Neural cell (in vitro differentiated cells): Measurements from ENCODE around the gene CTSZ. TPM values are rescaled to one million over a fixed set of nuclear protein-coding genes. Genes with fewer than 3 reads are reported as not detected.

Experiments used
- H2AFZ ChIP-seq: fragments of 200-600, 300-800 bp; sonication (generic), shearing (Covaris generic); 2 replicates; pipeline ENCODE4 v1.6.0; 2014; ENCODE audit warnings: low read depth, mild to moderate bottlenecking, antibody characterized with exemption, low read length, moderate library complexity
- H3F3A ChIP-seq: fragments of 200-600 bp; shearing (Covaris generic); 2 replicates; pipeline ENCODE4 v1.6.1; 2016; ENCODE audit warnings: mild to moderate bottlenecking, moderate library complexity, mixed read lengths, antibody characterized with exemption, low read length; ENCODE audit not compliant: insufficient read depth, poor library complexity, severe bottlenecking
- H3K27ac ChIP-seq: fragments of 200-600, 300-800 bp; sonication (generic), shearing (Covaris generic); 2 replicates; pipeline ENCODE4 v1.5.1; 2014; ENCODE audit warnings: mild to moderate bottlenecking, low read length, moderate library complexity
- H3K27me3 ChIP-seq: fragments of 300-800, 200-600 bp; sonication (generic), shearing (Covaris generic); 2 replicates; pipeline ENCODE4 v1.6.0; 2014; ENCODE audit warnings: mild to moderate bottlenecking, low read depth, low read length, moderate library complexity; ENCODE audit not compliant: insufficient read depth
- H3K36me3 ChIP-seq: fragments of 300-800, 200-600 bp; sonication (generic), shearing (Covaris generic); 2 replicates; pipeline ENCODE4 v1.5.1; 2014; ENCODE audit warnings: mild to moderate bottlenecking, antibody characterized with exemption, low read length, moderate library complexity; ENCODE audit not compliant: insufficient read depth
- H3K4me2 ChIP-seq: fragments of 300-800, 200-600 bp; sonication (generic), shearing (Covaris generic); 2 replicates; pipeline ENCODE4 v1.6.0; 2014; ENCODE audit warnings: mild to moderate bottlenecking, low read length
- H3K4me3 ChIP-seq: fragments of 300-800, 200-600 bp; sonication (generic), shearing (Covaris generic); 2 replicates; pipeline ENCODE4 v1.5.1; 2014; ENCODE audit warnings: mild to moderate bottlenecking, low read length, moderate library complexity
- H3K79me2 ChIP-seq: fragments of 200-600 bp; shearing (Covaris generic); replicated peaks from 2 replicates; pipeline ENCODE4 v1.6.0; 2014; ENCODE audit warnings: mild to moderate bottlenecking, low read length, moderate library complexity; ENCODE audit not compliant: insufficient read depth
- H3K9ac ChIP-seq: fragments of 300-800, 200-600 bp; sonication (generic), shearing (Covaris generic); 2 replicates; pipeline ENCODE4 v1.6.1; 2016; ENCODE audit warnings: mild to moderate bottlenecking, low read length, mixed read lengths
- H3K9me2 ChIP-seq: fragments of 200-600 bp; shearing (Covaris generic); 2 replicates; pipeline ENCODE4 v1.6.1; 2016; ENCODE audit warnings: mild to moderate bottlenecking, low read length, mixed read lengths; ENCODE audit not compliant: insufficient read depth
- H3K9me3 ChIP-seq: fragments of 200-600, 300-800 bp; sonication (generic), shearing (Covaris generic); 2 replicates; pipeline ENCODE4 v1.6.1; 2016; ENCODE audit warnings: mild to moderate bottlenecking, mixed run types, low read length, moderate library complexity, mixed read lengths
- H4K20me1 ChIP-seq: fragments of 200-600 bp; shearing (Covaris generic); 2 replicates; pipeline ENCODE4 v1.6.1; 2016; ENCODE audit warnings: mild to moderate bottlenecking, mixed run types; ENCODE audit not compliant: insufficient read depth
- EP300 ChIP-seq: fragments of 450-650 bp; conservative IDR thresholded peaks from 2 replicates; pipeline ENCODE4 v1.6.1; 2014; ENCODE audit warnings: antibody characterized with exemption, mild to moderate bottlenecking, moderate library complexity; ENCODE audit not compliant: poor library complexity, severe bottlenecking
- EZH2 ChIP-seq: fragments of 200-600, 300-800 bp; shearing (Covaris generic), sonication (generic); IDR thresholded peaks from 2 replicates; pipeline ENCODE4 v1.6.1; 2014; ENCODE audit warnings: antibody characterized with exemption, low read length, borderline replicate concordance, mild to moderate bottlenecking; ENCODE audit not compliant: insufficient read depth, poor library complexity, severe bottlenecking
- MXI1 ChIP-seq: fragments of 450-650 bp; conservative IDR thresholded peaks from 2 replicates; pipeline ENCODE4 v1.6.1; 2014; ENCODE audit warnings: antibody characterized with exemption, mild to moderate bottlenecking; ENCODE audit not compliant: poor library complexity, severe bottlenecking
- POLR2AphosphoS5 ChIP-seq: IDR thresholded peaks from 2 replicates; pipeline ENCODE4 v1.6.1; 2012
- RAD21 ChIP-seq: fragments of 450-650 bp; conservative IDR thresholded peaks from 2 replicates; pipeline ENCODE4 v1.6.1; 2014; ENCODE audit warnings: antibody characterized with exemption, mild to moderate bottlenecking, moderate library complexity
- SMC3 ChIP-seq: fragments of 450-650 bp; conservative IDR thresholded peaks from 2 replicates; pipeline ENCODE4 v1.6.1; 2014; ENCODE audit warnings: antibody characterized with exemption, mild to moderate bottlenecking, moderate library complexity; ENCODE audit not compliant: poor library complexity
- TAF1 ChIP-seq: IDR thresholded peaks from 2 replicates; pipeline ENCODE4 v1.6.1; 2012; ENCODE audit warnings: low read depth
- polyA plus RNA-seq: library from polyadenylated mRNA; depleted of rRNA; stranded (reverse); fragments of >200 nt; gene quantifications from 2 replicates; pipeline ENCODE4 v1.2.3, GENCODE V29; 2014
- TF ChIP-seq, protein P1 (sequence below): fragments of 450-650 bp; IDR thresholded peaks from 2 replicates; pipeline ENCODE4 v1.5.1; 2014; ENCODE audit warnings: antibody characterized with exemption, mild to moderate bottlenecking, moderate library complexity; ENCODE audit not compliant: poor library complexity, severe bottlenecking
- TF ChIP-seq, protein P2 (sequence below): IDR thresholded peaks from 2 replicates; pipeline ENCODE4 v1.6.1; 2012; ENCODE audit warnings: borderline replicate concordance

Gene CTSZ
- polyA plus RNA-seq, 1 donor from 2014 or later = 0.31 TPM

DNA sequence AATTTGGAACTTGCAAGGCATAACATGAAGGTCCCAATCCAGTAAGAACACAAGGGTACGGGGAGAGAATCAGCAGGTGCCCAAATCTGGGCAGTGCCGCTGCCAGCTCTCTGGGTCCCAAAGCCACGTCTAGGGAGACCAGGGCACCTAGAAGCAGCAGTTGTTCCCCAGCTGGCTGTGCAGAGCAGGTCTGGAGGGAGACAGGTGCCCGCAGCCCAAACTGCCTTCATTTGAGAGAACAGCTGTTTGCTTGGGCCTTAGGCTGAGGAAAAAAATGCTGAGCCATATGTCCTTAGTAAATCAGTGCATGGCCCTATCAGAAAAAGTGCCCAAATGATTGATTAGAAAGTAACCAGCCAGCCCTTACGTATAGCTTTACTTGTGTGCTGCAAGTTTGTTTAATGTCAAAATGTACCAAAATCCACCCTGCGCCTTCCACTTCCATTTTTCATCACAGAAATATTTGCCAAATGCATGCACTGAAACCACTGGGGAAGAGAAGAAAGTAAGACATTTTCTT is 44.7 kb upstream of the CTSZ start:
- Histone ChIP-seq H4K20me1 (no peaks in the 10 kb centered on the region), H3K9me3 (no peaks in the 10 kb centered on the region), H3K79me2 (no peaks in the 10 kb centered on the region), H3K9ac (no peak overlapping the region), H3K36me3 (no peaks in the 10 kb centered on the region), H3K27ac (no peak overlapping the region), H3K4me3 (no peak overlapping the region), H2AFZ (no peak overlapping the region), H3F3A (no peaks in the 10 kb centered on the region), H3K9me2 (no peaks in the 10 kb centered on the region), H3K27me3 (no peaks in the 10 kb centered on the region), H3K4me2 (no peak overlapping the region)
- TF ChIP-seq EP300 (no peak), TAF1 (no peak), MXI1 (no peak), RAD21 (no peak), SMC3 (no peak)

DNA sequence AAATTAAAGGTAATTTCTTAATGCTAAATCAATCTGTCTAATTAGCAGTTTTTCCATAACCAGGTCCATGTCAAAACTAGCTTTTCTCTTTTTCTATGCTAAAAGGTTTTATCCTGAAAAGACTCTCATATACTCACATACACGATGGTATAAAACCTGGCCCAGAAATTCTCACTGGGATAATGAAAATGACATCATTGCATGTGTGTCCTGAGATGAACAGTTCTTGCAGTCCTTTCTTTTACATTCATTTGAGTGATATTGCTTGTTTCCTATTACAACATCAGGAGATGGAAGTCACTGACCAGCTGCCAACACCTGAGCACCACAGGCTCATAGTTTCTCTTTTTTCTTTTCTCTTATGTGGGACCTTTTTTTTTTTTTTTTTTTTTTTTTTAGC is 43.4 kb upstream of the CTSZ start:
- Histone ChIP-seq H3K9me3 (no peaks in the 10 kb centered on the region), H3F3A (no peaks in the 10 kb centered on the region), H3K4me3 (no peak overlapping the region), H3K79me2 (no peaks in the 10 kb centered on the region), H4K20me1 (no peaks in the 10 kb centered on the region), H3K36me3 (no peaks in the 10 kb centered on the region), H3K27me3 (no peaks in the 10 kb centered on the region), H3K9ac (no peak overlapping the region), H3K27ac (no peak overlapping the region), H3K4me2 (no peak overlapping the region), H2AFZ (no peak overlapping the region), H3K9me2 (no peaks in the 10 kb centered on the region)
- TF ChIP-seq EP300 = no peak
- TF ChIP-seq, protein P1, sequence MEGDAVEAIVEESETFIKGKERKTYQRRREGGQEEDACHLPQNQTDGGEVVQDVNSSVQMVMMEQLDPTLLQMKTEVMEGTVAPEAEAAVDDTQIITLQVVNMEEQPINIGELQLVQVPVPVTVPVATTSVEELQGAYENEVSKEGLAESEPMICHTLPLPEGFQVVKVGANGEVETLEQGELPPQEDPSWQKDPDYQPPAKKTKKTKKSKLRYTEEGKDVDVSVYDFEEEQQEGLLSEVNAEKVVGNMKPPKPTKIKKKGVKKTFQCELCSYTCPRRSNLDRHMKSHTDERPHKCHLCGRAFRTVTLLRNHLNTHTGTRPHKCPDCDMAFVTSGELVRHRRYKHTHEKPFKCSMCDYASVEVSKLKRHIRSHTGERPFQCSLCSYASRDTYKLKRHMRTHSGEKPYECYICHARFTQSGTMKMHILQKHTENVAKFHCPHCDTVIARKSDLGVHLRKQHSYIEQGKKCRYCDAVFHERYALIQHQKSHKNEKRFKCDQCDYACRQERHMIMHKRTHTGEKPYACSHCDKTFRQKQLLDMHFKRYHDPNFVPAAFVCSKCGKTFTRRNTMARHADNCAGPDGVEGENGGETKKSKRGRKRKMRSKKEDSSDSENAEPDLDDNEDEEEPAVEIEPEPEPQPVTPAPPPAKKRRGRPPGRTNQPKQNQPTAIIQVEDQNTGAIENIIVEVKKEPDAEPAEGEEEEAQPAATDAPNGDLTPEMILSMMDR = no peak
- no peak for TF ChIP-seq MXI1
- TF ChIP-seq, protein P2, sequence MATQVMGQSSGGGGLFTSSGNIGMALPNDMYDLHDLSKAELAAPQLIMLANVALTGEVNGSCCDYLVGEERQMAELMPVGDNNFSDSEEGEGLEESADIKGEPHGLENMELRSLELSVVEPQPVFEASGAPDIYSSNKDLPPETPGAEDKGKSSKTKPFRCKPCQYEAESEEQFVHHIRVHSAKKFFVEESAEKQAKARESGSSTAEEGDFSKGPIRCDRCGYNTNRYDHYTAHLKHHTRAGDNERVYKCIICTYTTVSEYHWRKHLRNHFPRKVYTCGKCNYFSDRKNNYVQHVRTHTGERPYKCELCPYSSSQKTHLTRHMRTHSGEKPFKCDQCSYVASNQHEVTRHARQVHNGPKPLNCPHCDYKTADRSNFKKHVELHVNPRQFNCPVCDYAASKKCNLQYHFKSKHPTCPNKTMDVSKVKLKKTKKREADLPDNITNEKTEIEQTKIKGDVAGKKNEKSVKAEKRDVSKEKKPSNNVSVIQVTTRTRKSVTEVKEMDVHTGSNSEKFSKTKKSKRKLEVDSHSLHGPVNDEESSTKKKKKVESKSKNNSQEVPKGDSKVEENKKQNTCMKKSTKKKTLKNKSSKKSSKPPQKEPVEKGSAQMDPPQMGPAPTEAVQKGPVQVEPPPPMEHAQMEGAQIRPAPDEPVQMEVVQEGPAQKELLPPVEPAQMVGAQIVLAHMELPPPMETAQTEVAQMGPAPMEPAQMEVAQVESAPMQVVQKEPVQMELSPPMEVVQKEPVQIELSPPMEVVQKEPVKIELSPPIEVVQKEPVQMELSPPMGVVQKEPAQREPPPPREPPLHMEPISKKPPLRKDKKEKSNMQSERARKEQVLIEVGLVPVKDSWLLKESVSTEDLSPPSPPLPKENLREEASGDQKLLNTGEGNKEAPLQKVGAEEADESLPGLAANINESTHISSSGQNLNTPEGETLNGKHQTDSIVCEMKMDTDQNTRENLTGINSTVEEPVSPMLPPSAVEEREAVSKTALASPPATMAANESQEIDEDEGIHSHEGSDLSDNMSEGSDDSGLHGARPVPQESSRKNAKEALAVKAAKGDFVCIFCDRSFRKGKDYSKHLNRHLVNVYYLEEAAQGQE = no peak
- no peak for TF ChIP-seq TAF1
- TF ChIP-seq SMC3 = no peak

DNA sequence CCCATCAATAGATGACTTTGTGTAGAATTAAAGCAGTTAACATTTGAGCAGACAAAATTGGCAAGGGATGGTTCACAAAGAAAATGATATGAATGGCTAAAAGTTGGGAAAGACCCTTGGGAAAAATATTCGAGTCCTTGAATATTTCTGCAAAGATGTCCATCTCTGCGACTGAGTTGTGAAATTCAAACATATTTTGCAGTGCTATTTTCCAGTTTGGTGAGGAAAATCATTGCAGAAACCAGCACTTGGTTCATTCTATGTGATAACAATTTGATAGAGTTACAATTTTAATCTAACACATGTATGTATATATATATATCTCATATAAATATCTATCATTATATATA is 41.6 kb upstream of the CTSZ start:
- no peak overlapping the region for H3K4me2 ChIP-seq
- no peaks in the 10 kb centered on the region for H3K27me3 ChIP-seq
- no peaks in the 10 kb centered on the region for H3F3A ChIP-seq
- TF ChIP-seq TAF1 (no peak), RAD21 (no peak), MXI1 (no peak), POLR2AphosphoS5 (no peak), SMC3 (no peak), EP300 (no peak), EZH2 (no peak)
- TF ChIP-seq, protein P1 = no peak
- TF ChIP-seq, protein P2 = no peak
- no peak overlapping the region for H2AFZ ChIP-seq
- H3K36me3 ChIP-seq = no peaks in the 10 kb centered on the region
- no peaks in the 10 kb centered on the region for H3K9me3 ChIP-seq
- H4K20me1 ChIP-seq = no peaks in the 10 kb centered on the region
- no peak overlapping the region for H3K9ac ChIP-seq
- H3K79me2 ChIP-seq = no peaks in the 10 kb centered on the region
- no peak overlapping the region for H3K27ac ChIP-seq
- H3K4me3 ChIP-seq = no peak overlapping the region
- no peaks in the 10 kb centered on the region for H3K9me2 ChIP-seq
